ENCODE measurements around the gene GPATCH4. TPM values are rescaled to one million over a fixed set of nuclear protein-coding genes. Genes with fewer than 3 reads are reported as not detected.

The GPATCH4 gene
- total RNA-seq, 1 experiment from 2014 or later: 39.4 TPM

GRCh38 chr1:156586892-156587477, 14.3 kb downstream of the GPATCH4 start:
- H4K20me1 ChIP-seq (ENCODE audit: insufficient read depth): no peaks in the 10 kb centered on the region
- no TSS peak for BruUV-seq (replicated peaks)
- no peaks in the 10 kb centered on the region for H3K9me2 ChIP-seq (ENCODE audit: insufficient read depth)
- intact Hi-C loops (cut with micrococcal nuclease): no loop called here
- ATAC-seq: peak; percentile 18; the same call in 1 of the 2 replicates
- H3K36me3 ChIP-seq (ENCODE audit: control insufficient read depth in 1 of 2, insufficient read depth in 2 of 2, low read length in 2 of 2): no peaks in the 10 kb centered on the region
- peaks cover 11 to 38% of the 10 kb centered on the region in 2 experiments for H3K4me1 ChIP-seq (ENCODE audit: control insufficient read depth in 1 of 2, insufficient read depth in 2 of 2, low read length in 2 of 2)
- POLR2A ChIA-PET: interaction anchor here (0.6 to 0.7 kb wide), 2 partner anchors 14 to 16 kb away, joined by 3 read pairs; partner anchors contain the start of gene GPATCH4
- peaks cover 4% of the 10 kb centered on the region; the same call in 1 of the 2 replicates for H3K79me2 ChIP-seq (ENCODE audit: insufficient read depth, low read length)
- peak overlapping the region; percentile 30; the same call in 1 of the 2 replicates for H3K4me2 ChIP-seq (ENCODE audit: low read length)
- H3K9me3 ChIP-seq (ENCODE audit: control insufficient read depth in 1 of 2, insufficient read depth in 1 of 2, low read depth in 1 of 2, low read length in 2 of 2): no peaks in the 10 kb centered on the region
- no peak overlapping the region for H3K9ac ChIP-seq (ENCODE audit: low read length)
- H2AFZ ChIP-seq (ENCODE audit: low read depth, low read length, poor library complexity, severe bottlenecking): no peak overlapping the region
- CTCF ChIA-PET: interaction anchor here (0.9 to 3.0 kb wide), 4 partner anchors 18 to 30 kb away, joined by 3 to 19 read pairs (median 3); no protein-coding TSS in a partner anchor
- no peak for DNase-seq (ENCODE audit: low read depth, low spot score)
- TF ChIP-seq POLR2AphosphoS5 (IDR thresholded peaks at IDR 0.05; ENCODE audit: low read depth, low read length): peak; percentile 33; the same call in 1 of the 2 replicates
- no peak for TF ChIP-seq EZH2 (IDR thresholded peaks at IDR 0.05)
- no peak for TF ChIP-seq YY1 (IDR thresholded peaks at IDR 0.05; ENCODE audit: extremely low read depth, insufficient replicate concordance, low read depth, low read length)
- H3K27ac ChIP-seq (ENCODE audit: low read depth, low read length): no peak overlapping the region
- no peaks in the 10 kb centered on the region for H3K27me3 ChIP-seq (ENCODE audit: insufficient read depth, low read length)
- RAD21 ChIA-PET (ENCODE audit: low non-redundant PET in 1 of 2, low total read pairs in 2 of 2, uncharacterized antibody in 2 of 2, unreplicated experiment in 2 of 2): interaction anchor here (0.6 to 0.9 kb wide), 2 partner anchors 21 to 201 kb away, joined by 3 to 4 read pairs; no protein-coding TSS in a partner anchor
- peak overlapping the region in 1 of 2 experiments; percentile 17; a peak in 2 of 4 replicates for H3K4me3 ChIP-seq (replicated peaks in 1 of 2; ENCODE audit: low read depth in 1 of 2, low read length in 2 of 2)

- Histone ChIP-seq H3K27ac (ENCODE audit: low read depth, low read length) (no peak overlapping the region), H4K20me1 (ENCODE audit: insufficient read depth) (no peaks in the 10 kb centered on the region), H3K4me1 (ENCODE audit: control insufficient read depth in 1 of 2, insufficient read depth in 2 of 2, low read length in 2 of 2) (peaks cover 11 to 37% of the 10 kb centered on the region in 2 experiments), H3K36me3 (ENCODE audit: control insufficient read depth in 1 of 2, insufficient read depth in 2 of 2, low read length in 2 of 2) (no peaks in the 10 kb centered on the region), H3K9me2 (ENCODE audit: insufficient read depth) (no peaks in the 10 kb centered on the region), H3K79me2 (ENCODE audit: insufficient read depth, low read length) (no peaks in the 10 kb centered on the region), H3K9me3 (ENCODE audit: control insufficient read depth in 1 of 2, insufficient read depth in 1 of 2, low read depth in 1 of 2, low read length in 2 of 2) (no peaks in the 10 kb centered on the region), H3K4me2 (ENCODE audit: low read length) (peak overlapping the region; percentile 30; the same call in 1 of the 2 replicates), H2AFZ (ENCODE audit: low read depth, low read length, poor library complexity, severe bottlenecking) (no peak overlapping the region), H3K27me3 (ENCODE audit: insufficient read depth, low read length) (no peaks in the 10 kb centered on the region), H3K9ac (ENCODE audit: low read length) (no peak overlapping the region), H3K4me3 (replicated peaks in 1 of 2; ENCODE audit: low read depth in 1 of 2, low read length in 2 of 2) (peak overlapping the region in 1 of 2 experiments; percentile 17; a peak in 2 of 4 replicates)
- intact Hi-C loops (cut with micrococcal nuclease): no loop called here
- CTCF ChIA-PET: interaction anchor here (0.7 to 3.0 kb wide), 5 partner anchors 19 to 140 kb away, joined by 3 to 19 read pairs (median 3); no protein-coding TSS in a partner anchor
- TSS peak; percentile 40 for BruUV-seq (replicated peaks)
- POLR2A ChIA-PET: no interaction called here
- RAD21 ChIA-PET (ENCODE audit: low non-redundant PET in 1 of 2, low total read pairs in 2 of 2, uncharacterized antibody in 2 of 2, unreplicated experiment in 2 of 2): interaction anchor here in 1 of 2 experiments (0.9 kb wide), 1 partner anchor 22 kb away, joined by 3 read pairs; no protein-coding TSS in a partner anchor
- TF ChIP-seq ZNF274 (IDR thresholded peaks at IDR 0.05; ENCODE audit: low read depth, low read length): no peak
- no peak for TF ChIP-seq SRF (IDR thresholded peaks at IDR 0.05; ENCODE audit: low read depth)
- no peak for TF ChIP-seq ZFX (IDR thresholded peaks at IDR 0.05)
- TF ChIP-seq TCF7L2 (IDR thresholded peaks at IDR 0.05; ENCODE audit: borderline replicate concordance, extremely low read depth, insufficient read depth, insufficient read length): no peak
- TF ChIP-seq POLR2AphosphoS5 (IDR thresholded peaks at IDR 0.05; ENCODE audit: low read depth, low read length): no peak
- TF ChIP-seq EGR1 (IDR thresholded peaks at IDR 0.05; ENCODE audit: low read depth): no peak
- ATAC-seq (no peak), DNase-seq (ENCODE audit: low read depth, low spot score) (no peak)
These were observed 15.0 kb downstream of the GPATCH4 start for GRCh38 chr1:156586323-156586722.

Data from HCT116 (cell line).